Stimulated activated CD4-positive, alpha-beta T cell treated with anti-CD3 and anti-CD28 coated beads, TNF-alpha, amount 100 ng/mL, for 48 hours (primary cell): ENCODE data around the gene GNAI2.
"Not testable (repeated sequence)": the region's sequence is repeated elsewhere in the genome, so short reads cannot be mapped to it uniquely, and the experiment has no call there.

Experiments used
- DNase-seq, 3 donors: peaks; one replicate each; pipeline ENCODE4 v3.0.0-alpha.2; 2020; ENCODE audit warnings: low read depth in 3 of 3

The GNAI2 gene

DNA sequence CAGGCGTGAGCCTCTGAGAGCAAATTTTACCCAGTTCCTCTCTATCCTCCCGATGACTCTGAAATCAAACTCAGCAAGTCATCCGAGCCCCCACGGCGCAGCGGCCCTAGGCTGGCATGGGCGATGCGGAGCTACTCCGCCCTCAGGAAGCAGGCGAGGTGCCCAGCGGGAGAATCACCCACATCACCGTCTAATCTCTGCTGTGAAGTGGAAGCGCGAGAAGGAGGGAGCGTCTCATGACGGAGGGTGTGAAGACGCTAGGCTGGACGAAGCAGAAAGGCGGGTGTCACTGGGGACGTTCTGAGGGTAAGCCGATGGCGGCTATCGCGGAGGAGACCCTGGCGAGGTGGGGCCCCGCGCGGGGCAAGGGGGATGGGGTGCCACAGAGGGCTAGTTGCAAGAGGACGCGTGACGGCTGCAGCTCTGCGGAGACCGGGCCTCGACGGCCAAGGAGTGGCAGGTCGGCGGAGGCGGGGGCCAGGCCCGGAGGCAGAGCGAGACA is 9.1 kb upstream of the GNAI2 start:
- DNase-seq: no peak

DNA sequence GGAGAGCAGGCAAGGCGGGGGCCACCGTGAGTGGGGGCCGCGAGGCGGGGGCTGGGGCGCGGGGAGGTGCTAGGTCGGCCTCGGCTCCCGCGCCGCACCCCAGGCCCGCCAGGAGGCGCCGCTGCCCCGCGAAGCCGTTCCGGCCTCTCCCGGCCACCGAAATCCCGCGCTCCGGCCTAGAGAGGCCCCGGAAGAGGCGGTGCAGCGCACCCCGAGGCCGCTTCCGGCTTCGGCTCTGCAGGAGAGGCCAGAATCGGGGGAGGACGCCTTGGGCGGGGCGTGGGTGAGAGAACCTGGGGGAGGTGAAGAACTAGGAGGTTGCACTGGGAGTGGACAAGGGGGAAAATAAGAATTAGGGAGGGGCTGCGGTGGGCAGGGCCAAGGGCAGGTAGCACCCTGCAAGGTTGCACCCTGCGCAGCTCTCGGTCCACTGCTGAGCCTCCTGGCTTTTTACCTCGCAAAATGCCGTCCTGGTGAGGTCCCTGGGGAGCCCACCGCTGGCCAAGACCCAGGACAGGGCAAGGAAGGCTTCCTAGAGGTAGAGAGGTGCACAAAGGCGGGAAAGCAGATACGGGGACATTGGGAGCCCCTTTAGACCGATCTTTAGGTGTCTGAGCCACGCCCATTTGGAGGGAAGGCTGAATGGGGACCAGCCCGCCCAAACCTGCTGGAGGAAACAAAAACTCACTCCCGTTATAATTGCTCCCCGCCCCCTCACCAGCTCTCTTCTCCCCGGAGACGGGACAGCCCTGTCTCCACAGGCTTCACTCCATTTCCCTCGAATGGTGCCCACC is 8.4 kb upstream of the GNAI2 start:
- peak; percentile 81 to 87 (median 82) for DNase-seq

DNA sequence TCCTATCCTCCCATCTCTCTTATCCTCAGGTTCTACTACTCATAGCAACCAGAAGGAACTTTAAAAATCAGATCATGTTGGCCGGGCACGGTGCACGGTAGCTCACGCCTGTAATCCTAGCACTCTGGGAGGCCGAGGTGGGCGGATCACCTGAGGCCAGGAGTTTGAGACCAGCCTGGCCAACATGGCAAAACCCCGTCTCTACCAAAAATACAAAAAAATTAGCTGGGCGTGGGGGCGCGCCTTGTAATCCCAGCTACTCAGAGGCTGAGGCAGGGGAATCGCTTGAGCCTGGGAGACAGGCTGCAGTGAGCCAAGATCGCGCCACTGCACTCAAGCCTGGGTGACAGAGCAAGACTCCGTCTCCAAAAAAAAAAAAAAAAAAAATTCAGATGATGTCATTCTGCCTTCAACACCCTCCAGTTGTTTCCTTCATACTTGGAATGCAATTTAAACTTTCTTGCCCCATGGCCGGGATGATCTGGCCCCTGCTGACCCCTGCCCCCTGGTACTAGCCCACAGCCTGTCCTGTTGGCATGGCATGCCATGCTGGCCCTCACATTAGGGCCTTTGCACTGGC is 7.7 kb upstream of the GNAI2 start:
- not testable (repeated sequence) for DNase-seq

- no peak for DNase-seq
Measured at GRCh38 chr3:50229490-50229889, 6.5 kb upstream of the GNAI2 start.

DNA sequence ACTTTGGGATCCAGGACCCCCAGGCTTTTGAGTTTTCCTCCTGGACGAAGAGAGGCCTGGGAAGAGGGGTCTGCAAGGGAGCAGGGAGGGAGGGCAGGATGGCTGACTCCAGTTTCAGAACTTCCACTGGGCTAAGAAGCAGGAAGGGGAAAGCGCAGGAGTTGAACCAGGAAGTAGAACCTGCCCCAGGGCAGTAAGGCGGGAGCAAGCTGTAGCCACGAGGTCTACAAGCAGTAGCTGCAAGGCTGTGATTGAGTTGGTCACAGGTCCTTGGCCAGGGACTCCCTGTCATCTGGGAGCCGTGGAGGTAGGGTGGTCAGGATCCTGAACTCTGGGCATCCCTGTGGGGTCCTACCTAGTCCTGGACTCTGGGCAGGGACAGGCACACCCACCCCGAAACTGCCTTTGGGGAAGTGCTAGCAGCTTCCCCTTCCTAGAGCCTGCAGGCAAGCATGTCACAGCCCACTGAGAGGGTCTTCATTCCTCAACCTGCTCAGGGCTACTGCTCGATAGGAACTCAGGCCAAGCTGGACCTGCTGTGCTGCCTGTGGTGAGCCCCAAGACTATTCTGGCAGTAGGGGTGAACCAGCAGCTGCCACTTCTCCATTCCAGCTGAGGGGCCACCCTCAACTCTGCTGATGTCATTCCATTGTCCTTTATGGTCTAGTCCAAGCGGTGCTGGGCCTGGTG is 5.8 kb upstream of the GNAI2 start:
- DNase-seq: no peak

GRCh38 chr3:50230794-50231125 is 5.2 kb upstream of the GNAI2 start:
- no peak for DNase-seq

- no peak for DNase-seq
Measured at GRCh38 chr3:50231581-50231980, 4.4 kb upstream of the GNAI2 start.

- DNase-seq: no peak
Measured at GRCh38 chr3:50232303-50232702, 3.7 kb upstream of the GNAI2 start.

DNA sequence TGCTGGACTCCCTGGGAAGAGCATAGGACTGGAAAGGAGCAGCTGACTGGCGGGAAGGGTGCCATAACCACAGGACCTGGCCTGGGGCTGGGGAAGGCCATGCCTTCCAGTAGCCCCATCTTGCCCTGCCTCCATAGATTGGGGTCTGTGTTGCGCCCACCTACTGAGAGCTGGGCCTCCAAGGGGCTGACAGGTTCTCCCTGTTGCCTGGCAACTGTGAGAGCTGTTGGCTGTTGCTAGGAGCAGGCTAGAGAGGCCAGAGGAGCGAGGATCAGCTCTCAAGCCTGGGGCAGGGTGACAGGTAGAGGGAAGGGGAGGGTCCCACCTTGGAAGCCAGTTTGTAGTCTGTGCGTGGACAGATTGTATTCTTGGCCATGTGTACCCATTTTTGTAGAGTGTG is 2.8 kb upstream of the GNAI2 start:
- no peak for DNase-seq

GRCh38 chr3:50236484-50237132 is 604 bp downstream of the GNAI2 start:
- no peak for DNase-seq

DNA sequence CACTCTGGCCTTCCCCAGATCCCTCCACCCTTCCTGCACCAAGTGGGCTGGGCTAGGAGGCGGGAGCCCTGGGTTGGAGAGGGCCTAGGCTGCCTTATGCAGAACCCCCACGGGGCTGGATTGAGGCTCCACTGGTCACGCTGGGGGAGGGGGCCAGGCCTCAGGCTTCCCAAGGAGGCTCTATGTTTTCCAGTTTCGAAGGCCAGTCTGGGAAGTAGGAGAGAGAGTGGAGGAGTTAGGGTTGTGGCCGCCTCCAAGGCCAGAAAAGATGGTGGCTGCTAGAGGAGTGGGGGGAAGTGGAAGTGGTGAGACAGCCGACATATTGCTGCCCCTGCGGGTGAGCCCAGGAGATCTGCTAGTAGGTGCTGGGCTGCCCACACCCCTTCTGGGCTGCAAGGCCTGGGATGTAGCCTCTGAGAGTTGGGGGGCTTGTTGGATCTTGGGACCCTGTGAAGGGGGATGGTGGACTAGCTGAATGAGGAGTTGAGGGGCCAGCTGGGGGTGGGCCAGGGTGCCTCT is 1.2 kb downstream of the GNAI2 start:
- DNase-seq: no peak

- peak; percentile 72 to 83 (median 79) for DNase-seq
Measured at GRCh38 chr3:50237754-50238548, 1.9 kb downstream of the GNAI2 start.

GRCh38 chr3:50238549-50239026 is 2.6 kb downstream of the GNAI2 start:
- no peak for DNase-seq

DNA sequence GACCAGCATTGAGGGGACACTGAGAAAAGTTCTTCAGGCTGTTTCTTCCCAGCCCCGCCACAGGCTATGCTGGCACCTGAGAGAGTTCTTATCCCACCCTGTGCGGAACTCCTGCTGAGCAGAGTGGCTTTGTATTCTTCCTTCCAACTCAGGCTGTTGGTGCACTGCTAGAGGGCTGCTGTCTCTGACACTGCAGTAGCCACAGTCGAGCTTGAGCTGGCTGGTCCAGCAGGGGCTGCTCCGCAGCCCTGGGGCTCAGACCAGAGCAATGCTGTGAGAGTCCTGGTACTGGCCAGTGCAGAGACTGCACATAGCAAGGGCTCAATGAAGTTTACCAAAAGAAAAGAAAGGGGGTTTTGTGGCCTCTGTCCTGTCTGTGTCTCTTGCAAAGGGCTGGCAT is 3.6 kb downstream of the GNAI2 start:
- no peak for DNase-seq

DNA sequence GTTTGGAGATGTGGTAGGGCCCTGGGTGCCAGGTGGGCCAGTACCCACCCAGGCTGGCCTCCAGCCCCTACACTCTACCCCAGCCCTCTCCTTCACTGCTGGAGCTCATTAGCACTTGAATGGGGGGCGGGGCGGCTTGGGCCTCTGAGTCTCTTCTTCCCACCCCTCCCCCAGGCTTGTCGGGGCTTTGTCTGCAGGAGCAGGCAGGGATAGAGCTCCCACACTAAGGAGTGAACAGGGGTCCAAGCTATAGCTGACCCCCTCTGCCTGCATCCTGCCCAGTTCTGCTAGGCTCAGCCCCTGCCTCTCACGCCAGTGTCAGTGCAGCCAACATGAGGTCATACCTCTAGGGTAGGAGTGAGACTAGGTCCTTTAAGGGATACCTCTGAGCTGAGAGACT is 5.2 kb downstream of the GNAI2 start:
- no peak for DNase-seq

DNA sequence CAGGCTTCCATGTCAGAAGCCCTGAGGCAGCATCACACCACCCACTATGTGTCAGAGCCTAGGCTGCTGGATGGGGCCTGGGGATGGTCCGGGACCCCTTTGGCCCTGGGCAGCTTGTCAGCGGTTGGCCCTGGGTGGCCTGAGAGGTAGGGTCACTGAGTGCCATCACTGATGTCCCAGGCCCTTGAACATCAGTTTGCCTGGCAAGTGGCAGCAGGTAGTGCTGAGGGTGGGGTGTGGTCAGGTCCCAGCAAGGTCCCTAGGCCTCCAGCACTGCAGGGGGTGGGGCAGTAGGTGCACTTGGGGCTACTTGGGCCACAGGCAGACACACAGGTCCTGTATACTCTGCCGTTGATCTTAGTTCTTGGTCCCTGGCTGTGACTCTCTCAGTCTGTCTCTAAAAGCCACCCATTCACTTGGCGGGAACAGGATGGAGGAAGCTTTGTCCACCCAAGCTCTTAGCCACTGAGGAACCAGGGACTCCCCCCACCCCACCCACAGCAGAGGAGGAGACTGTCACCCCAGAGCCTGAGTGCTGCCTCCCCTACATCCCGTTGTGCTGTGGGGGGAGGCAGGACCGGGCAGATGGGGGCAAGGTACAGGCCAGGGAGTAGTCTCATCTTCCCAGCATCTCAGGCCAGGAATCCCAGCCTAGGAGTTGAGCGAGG is 5.8 kb downstream of the GNAI2 start:
- DNase-seq: no peak

GRCh38 chr3:50242381-50242770 is 6.4 kb downstream of the GNAI2 start:
- no peak for DNase-seq

- peak in 1 of 3 donors; percentile 31 for DNase-seq
Measured at GRCh38 chr3:50242851-50243542, 7.0 kb downstream of the GNAI2 start.

DNA sequence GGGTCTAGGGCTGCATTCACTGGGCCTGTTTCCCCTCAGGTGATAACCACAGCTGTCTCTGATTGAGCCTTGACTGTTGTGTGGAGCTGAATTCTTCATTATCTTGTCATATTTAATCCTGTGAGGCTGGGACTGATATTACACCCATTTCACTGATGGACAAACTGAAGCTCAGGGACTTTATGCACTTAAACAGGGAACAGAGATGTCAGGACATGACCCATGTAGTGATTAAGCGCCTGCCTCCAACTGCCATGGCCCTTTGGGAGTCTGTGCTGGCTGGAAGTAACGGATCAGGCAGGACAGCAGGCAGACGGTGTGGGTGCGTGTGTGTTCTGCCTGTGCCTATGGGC is 7.5 kb downstream of the GNAI2 start:
- no peak for DNase-seq

DNA sequence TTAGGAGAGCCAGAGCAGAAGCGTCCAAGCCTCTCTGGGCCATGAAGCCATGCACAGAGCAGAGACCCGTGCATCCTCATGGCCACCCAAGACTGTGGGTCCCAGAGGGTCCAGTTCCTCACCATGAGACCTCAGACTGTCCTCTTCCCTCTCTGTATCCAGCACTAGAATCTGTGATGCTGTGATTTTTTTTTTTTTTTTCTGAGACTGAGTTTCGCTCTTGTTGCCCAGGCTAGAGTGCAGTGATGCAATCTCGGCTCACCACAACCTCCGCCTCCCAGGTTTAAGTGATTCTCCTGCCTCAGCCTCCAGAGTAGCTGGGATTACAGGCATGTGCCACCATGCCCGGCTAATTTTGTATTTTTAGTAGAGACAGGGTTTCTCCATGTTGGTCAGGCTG is 8.8 kb downstream of the GNAI2 start:
- DNase-seq: not testable (repeated sequence)
